HT-29 (cell line): ENCODE results near the gene ABHD4. TPM values are rescaled to one million over a fixed set of nuclear protein-coding genes. Genes with fewer than 3 reads are reported as not detected.

Experiments
- DNase-seq: peaks from one replicate; pipeline ENCODE4 v3.0.0-alpha.2; 2015; ENCODE audit warnings: low spot score
- total RNA-seq: library from RNA; depleted of rRNA; stranded (reverse); fragments of >200 nt; shearing (Covaris generic); gene quantifications from 2 replicates; pipeline ENCODE4 v1.2.3, GENCODE V29; 2014; rRNA removed

Gene ABHD4
- total RNA-seq, 1 experiment from 2014 or later = 6.1 TPM

DNA sequence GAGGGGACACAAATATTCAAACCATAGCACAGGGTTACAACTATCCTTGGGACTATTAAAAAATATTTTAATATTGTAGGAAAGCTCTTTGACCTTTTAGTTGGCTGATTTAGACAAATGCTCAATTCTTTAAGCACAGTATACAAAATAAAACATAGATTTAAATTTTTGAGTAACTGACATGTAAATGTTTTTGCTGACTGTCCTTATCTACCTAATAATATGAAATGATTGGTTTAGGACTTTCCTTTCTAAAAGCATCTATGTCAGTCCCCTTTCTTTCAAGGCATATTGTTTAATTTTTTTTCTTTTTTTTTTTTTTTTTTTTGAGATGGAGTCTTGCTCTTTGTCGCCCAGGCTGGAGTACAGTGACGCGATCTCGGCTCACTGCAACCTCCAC, 62.6 kb downstream of the ABHD4 start:
- DNase-seq = no peak

Other genes with a start within 250 kb of the ABHD4 start
- 111 and 124 TPM in 2 replicates for gene DAD1, start 9.1 kb upstream of the ABHD4 start, total RNA-seq
- not detected in 2 replicates for gene OR6J1, start 46.1 kb downstream of the ABHD4 start, total RNA-seq
- 73.5 and 80.9 TPM in 2 replicates for gene OXA1L, start 168.4 kb downstream of the ABHD4 start, total RNA-seq
- 12.2 and 13.6 TPM in 2 replicates for gene SLC7A7, start 217.1 kb downstream of the ABHD4 start, total RNA-seq
- gene MRPL52, start 231.6 kb downstream of the ABHD4 start, total RNA-seq = 45.9 and 56.1 TPM in 2 replicates
- gene MMP14, start 238.3 kb downstream of the ABHD4 start, total RNA-seq = 1.7 and 3.9 TPM in 2 replicates